ENCODE results near the gene LPAR1.

- TF ChIP-seq POLR2AphosphoS5 (IDR thresholded peaks at IDR 0.05; ENCODE audit: low read depth, low read length) (no peak), CTCF (IDR thresholded peaks at IDR 0.05) (no peak), REST (IDR thresholded peaks at IDR 0.05; ENCODE audit: insufficient read depth in 1 of 2, low read depth in 2 of 2, low read length in 1 of 2) (no peak)
Measured at GRCh38 chr9:110933350-110934001, 104.8 kb downstream of the LPAR1 start.

All from Panc1 (cell line).